Endothelial cell of umbilical vein (primary cell): ENCODE results near the gene ATP1B3. TPM values are rescaled to one million over a fixed set of nuclear protein-coding genes. Genes with fewer than 3 reads are reported as not detected.

ENCODE experiments used
- BruUV-seq: library from RNA; stranded (reverse); fragments of 400-500 nt; replicated peaks from 2 replicates; lab custom pipeline; 2021; lab: Mats Ljungman, UMichigan
- CTCF ChIA-PET: fragments of 300-600, 350-600 bp; sonication (Branson Sonifier 250); formaldehyde crosslinking; loops from one replicate; lab custom pipeline; 2021; ENCODE audit warnings: antibody characterized with exemption, inconsistent platforms; lab: Charles Lee
- POLR2A ChIA-PET: fragments of 300-600, 350-600 bp; sonication (Branson Sonifier 250); formaldehyde crosslinking; loops from one replicate; lab custom pipeline; 2021; ENCODE audit warnings: antibody characterized with exemption, inconsistent platforms; lab: Charles Lee
- DNase-seq: peaks from one replicate; pipeline ENCODE4 v3.0.0-alpha.2; 2011; ENCODE audit warnings: low read depth, low spot score
- FAIRE-seq: peaks from 2 replicates; lab custom pipeline; 2011; peaks lifted over from hg19 to GRCh38; lab: Jason Lieb, UNC
- H2AFZ ChIP-seq: 2 replicates; pipeline ENCODE4 v1.6.0; 2012; ENCODE audit warnings: low read depth, low read length, control low read depth, inconsistent platforms
- H3K27ac ChIP-seq: 2 replicates; pipeline ENCODE4 v1.5.1; 2011; ENCODE audit warnings: low read depth, mild to moderate bottlenecking, control low read depth, low read length, moderate library complexity; ENCODE audit not compliant: insufficient read depth
- H3K27me3 ChIP-seq, 2 experiments: 2 replicates each; pipeline versions ENCODE4 v1.6.0 to v1.6.1; 2011; ENCODE audit warnings: low read length in 2 of 2, mixed read lengths in 1 of 2; ENCODE audit not compliant: control insufficient read depth in 2 of 2, insufficient read depth in 2 of 2
- H3K36me3 ChIP-seq, 2 experiments: 2 replicates in 1 of 2; 3 replicates in 1 of 2; pipeline ENCODE4 v1.5.1; 2011; ENCODE audit warnings: low read length in 2 of 2, mild to moderate bottlenecking in 1 of 2, moderate library complexity in 1 of 2; ENCODE audit not compliant: control insufficient read depth in 2 of 2, insufficient read depth in 2 of 2; ENCODE audit errors: extremely low read depth in 1 of 2
- H3K4me1 ChIP-seq: 3 replicates; pipeline ENCODE4 v1.5.1; 2011; ENCODE audit warnings: mild to moderate bottlenecking, low read length; ENCODE audit not compliant: control insufficient read depth, insufficient read depth; ENCODE audit errors: extremely low read depth
- H3K4me2 ChIP-seq: 2 replicates; pipeline ENCODE4 v1.6.1; 2011; ENCODE audit warnings: low read length, control low read depth, mixed read lengths; ENCODE audit not compliant: insufficient read depth
- H3K4me3 ChIP-seq, 3 experiments: fragments of 200-600 bp in 1 of 3; sonication (generic), shearing (Covaris generic) in 1 of 3; replicated peaks in 1 of 3; 2 replicates each; pipeline ENCODE4 v1.5.1; 2011 to 2016; ENCODE audit warnings: control low read depth in 3 of 3, low read length in 3 of 3, mild to moderate bottlenecking in 2 of 3, inconsistent platforms in 1 of 3, low read depth in 1 of 3, moderate library complexity in 1 of 3; ENCODE audit not compliant: insufficient read depth in 1 of 3
- H3K79me2 ChIP-seq: 2 replicates; pipeline ENCODE4 v1.6.0; 2012; ENCODE audit warnings: low read length, inconsistent platforms; ENCODE audit not compliant: control insufficient read depth, insufficient read depth
- H3K9ac ChIP-seq: replicated peaks from 2 replicates; pipeline ENCODE3; 2011; ENCODE audit warnings: low read length, control low read depth; ENCODE audit not compliant: insufficient read depth; ENCODE audit errors: extremely low read depth
- H3K9me1 ChIP-seq: replicated peaks from 3 replicates; pipeline ENCODE4 v1.6.0; 2011; ENCODE audit warnings: mild to moderate bottlenecking, low read length; ENCODE audit not compliant: control insufficient read depth, insufficient read depth; ENCODE audit errors: extremely low read depth
- H3K9me3 ChIP-seq: replicated peaks from 2 replicates; pipeline ENCODE4 v1.5.1; 2012; ENCODE audit warnings: low read length, inconsistent platforms; ENCODE audit not compliant: control insufficient read depth, insufficient read depth
- H4K20me1 ChIP-seq: replicated peaks from 2 replicates; pipeline ENCODE3; 2011; ENCODE audit warnings: mild to moderate bottlenecking, low read length; ENCODE audit not compliant: control insufficient read depth, insufficient read depth; ENCODE audit errors: extremely low read depth
- EZH2 ChIP-seq: IDR thresholded peaks from 2 replicates; pipeline ENCODE4 v1.6.1; 2012; ENCODE audit warnings: borderline replicate concordance, low read depth, mild to moderate bottlenecking, moderate library complexity, low read length, inconsistent platforms; ENCODE audit not compliant: severe bottlenecking
- FOS ChIP-seq: IDR thresholded peaks from 2 replicates; pipeline ENCODE4 v1.6.1; 2011; ENCODE audit warnings: mild to moderate bottlenecking, low read length, moderate library complexity, borderline replicate concordance; ENCODE audit not compliant: insufficient read depth
- GATA2 ChIP-seq: IDR thresholded peaks from 2 replicates; pipeline ENCODE4 v1.7.0; 2011; ENCODE audit warnings: low read depth, mild to moderate bottlenecking, moderate library complexity, mixed read lengths, low read length; ENCODE audit not compliant: insufficient read length, insufficient read depth
- JUN ChIP-seq: IDR thresholded peaks from 2 replicates; pipeline ENCODE4 v1.6.1; 2011; ENCODE audit warnings: borderline replicate concordance, low read depth; ENCODE audit not compliant: insufficient read length, insufficient read depth
- MYC ChIP-seq: IDR thresholded peaks from one replicate; pipeline ENCODE4 v1.6.1; 2011; ENCODE audit warnings: mild to moderate bottlenecking, low read depth, low read length
- POLR2A ChIP-seq: IDR thresholded peaks from 2 replicates; pipeline ENCODE4 v1.6.1; 2012; ENCODE audit warnings: low read depth, mild to moderate bottlenecking, control low read depth, low read length
- POLR2AphosphoS5 ChIP-seq: IDR thresholded peaks from 2 replicates; pipeline ENCODE4 v1.6.1; 2012; ENCODE audit warnings: low read depth, mild to moderate bottlenecking, control low read depth, low read length, moderate library complexity; ENCODE audit not compliant: insufficient read depth
- dilution Hi-C: fragments of 300-500 bp; cut with MboI; formaldehyde crosslinking; loops from one replicate; pipeline ENCODE4 v1.15.0; 2019; ENCODE audit warnings: low sequenced_read_pairs; ENCODE audit not compliant: extremely low pct_ligation_motif_present
- intact Hi-C: fragments of 100-400 bp; cut with micrococcal nuclease; formaldehyde crosslinking; loops from one replicate; pipeline ENCODE4 v1.10.0; 2022
- polyA plus RNA-seq, 4 experiments: library from polyadenylated mRNA; depleted of rRNA in 3 of 4; stranded (reverse) in 3 of 4; unstranded in 1 of 4; fragments of >200 nt; gene quantifications; 2 replicates each; pipeline versions ENCODE4 v1.2.1 to v1.2.3, GENCODE V29; 2011 to 2012; ENCODE audit warnings: missing spikeins in 1 of 4
- total RNA-seq: library from RNA; stranded (reverse); gene quantifications from 2 replicates; pipeline ENCODE4 v1.2.3, GENCODE V29; 2021
- TF ChIP-seq, protein P1 (sequence below): IDR thresholded peaks from 2 replicates; pipeline ENCODE4 v1.6.1; 2011; ENCODE audit not compliant: insufficient read depth, insufficient read length
- TF ChIP-seq, protein P2 (sequence below), 2 donors: IDR thresholded peaks; 1 replicate in 1 of 2; 2 replicates in 1 of 2; pipeline ENCODE4 v1.5.1; 2011; ENCODE audit warnings: low read length in 2 of 2, mild to moderate bottlenecking in 2 of 2, moderate library complexity in 2 of 2, control low read depth in 1 of 2, inconsistent platforms in 1 of 2, low read depth in 1 of 2; ENCODE audit not compliant: insufficient read depth in 1 of 2; ENCODE audit errors: extremely low read depth in 1 of 2

ATP1B3 gene
- total and polyA plus RNA-seq, 2 donors (not counting 3 experiments of a cell fraction or from before 2014, with no cell fraction given): 227 to 279 TPM

DNA sequence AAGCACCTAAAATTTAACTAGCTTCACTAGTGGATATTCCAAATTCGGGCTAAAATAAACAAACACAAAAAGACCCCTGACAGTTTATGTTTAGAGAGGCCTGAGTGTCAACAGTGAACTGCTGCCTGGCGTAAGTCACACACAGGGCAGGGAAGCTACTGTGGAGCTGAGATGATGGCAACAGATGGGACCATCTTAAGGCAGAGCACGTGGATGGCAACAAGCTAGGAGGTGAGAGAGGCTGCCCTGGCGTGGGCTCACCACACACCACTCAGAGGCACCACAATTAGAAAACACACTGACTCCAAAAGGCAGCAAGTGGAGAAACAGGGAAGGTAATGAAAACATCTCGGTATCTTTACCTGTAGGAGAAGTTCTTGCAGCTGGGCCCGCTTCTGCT, 93.3 kb downstream of the ATP1B3 start:
- H3K36me3 ChIP-seq: no peaks in the 10 kb centered on the region
- no peak overlapping the region for H3K4me3 ChIP-seq
- no TSS peak for BruUV-seq
- no peaks in the 10 kb centered on the region for H3K79me2 ChIP-seq
- no peaks in the 10 kb centered on the region for H3K9me3 ChIP-seq
- no peaks in the 10 kb centered on the region for H3K27me3 ChIP-seq
- H4K20me1 ChIP-seq: no peaks in the 10 kb centered on the region
- DNase-seq: no peak
- no peak overlapping the region for H2AFZ ChIP-seq
- peak; percentile 18 for FAIRE-seq
- H3K4me2 ChIP-seq: no peak overlapping the region
- TF ChIP-seq GATA2 (no peak), EZH2 (no peak), POLR2A (no peak), JUN (no peak), POLR2AphosphoS5 (no peak)
- TF ChIP-seq, protein P1, sequence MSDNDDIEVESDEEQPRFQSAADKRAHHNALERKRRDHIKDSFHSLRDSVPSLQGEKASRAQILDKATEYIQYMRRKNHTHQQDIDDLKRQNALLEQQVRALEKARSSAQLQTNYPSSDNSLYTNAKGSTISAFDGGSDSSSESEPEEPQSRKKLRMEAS: no peak
- ChIA-PET POLR2A (no interaction called here), CTCF (interaction anchor here (1.2 to 1.3 kb wide), 2 partner anchors 94 to 310 kb away, joined by 3 read pairs; no protein-coding TSS in a partner anchor)
- H3K9me1 ChIP-seq: no peaks in the 10 kb centered on the region
- dilution Hi-C loops (no loop called here), intact Hi-C loops (no loop called here)
- H3K4me1 ChIP-seq: no peaks in the 10 kb centered on the region
- no peak overlapping the region for H3K9ac ChIP-seq
- H3K27ac ChIP-seq: no peak overlapping the region

DNA sequence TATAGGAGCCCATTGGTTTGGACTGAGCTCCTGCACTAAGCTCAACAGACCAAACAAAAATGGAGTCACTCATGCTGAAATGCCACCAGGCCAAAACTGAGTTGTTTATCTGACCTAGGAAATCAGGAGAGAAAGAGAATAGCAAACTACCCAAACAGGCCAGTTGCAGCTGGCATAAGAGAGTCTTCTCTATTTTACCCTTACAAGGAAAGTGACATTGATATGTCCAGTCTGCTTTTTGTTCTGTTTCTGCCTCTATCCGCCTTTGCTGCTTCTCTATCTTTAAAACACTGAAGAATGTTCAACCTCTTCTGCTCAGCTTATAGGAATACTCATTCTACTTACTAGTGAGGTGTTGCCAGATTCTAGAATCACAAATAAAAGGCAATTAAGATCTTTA, 95.1 kb downstream of the ATP1B3 start:
- Histone ChIP-seq H3K9me1 (no peaks in the 10 kb centered on the region), H3K4me3 (no peak overlapping the region), H3K27ac (no peak overlapping the region), H3K4me1 (no peaks in the 10 kb centered on the region), H4K20me1 (no peaks in the 10 kb centered on the region), H3K4me2 (no peak overlapping the region), H3K79me2 (no peaks in the 10 kb centered on the region), H2AFZ (no peak overlapping the region), H3K36me3 (no peaks in the 10 kb centered on the region), H3K9me3 (no peaks in the 10 kb centered on the region), H3K9ac (no peak overlapping the region), H3K27me3 (no peaks in the 10 kb centered on the region)
- FAIRE-seq (no peak), DNase-seq (no peak)
- BruUV-seq: no TSS peak
- ChIA-PET POLR2A (no interaction called here), CTCF (interaction anchor here (2.1 kb wide), 1 partner anchor 9 kb away, joined by 6 read pairs; no protein-coding TSS in a partner anchor)
- dilution Hi-C loops (no loop called here), intact Hi-C loops (no loop called here)
- TF ChIP-seq FOS (no peak), POLR2A (no peak), EZH2 (no peak), GATA2 (no peak), POLR2AphosphoS5 (no peak), MYC (no peak), JUN (no peak)
- TF ChIP-seq, protein P2, sequence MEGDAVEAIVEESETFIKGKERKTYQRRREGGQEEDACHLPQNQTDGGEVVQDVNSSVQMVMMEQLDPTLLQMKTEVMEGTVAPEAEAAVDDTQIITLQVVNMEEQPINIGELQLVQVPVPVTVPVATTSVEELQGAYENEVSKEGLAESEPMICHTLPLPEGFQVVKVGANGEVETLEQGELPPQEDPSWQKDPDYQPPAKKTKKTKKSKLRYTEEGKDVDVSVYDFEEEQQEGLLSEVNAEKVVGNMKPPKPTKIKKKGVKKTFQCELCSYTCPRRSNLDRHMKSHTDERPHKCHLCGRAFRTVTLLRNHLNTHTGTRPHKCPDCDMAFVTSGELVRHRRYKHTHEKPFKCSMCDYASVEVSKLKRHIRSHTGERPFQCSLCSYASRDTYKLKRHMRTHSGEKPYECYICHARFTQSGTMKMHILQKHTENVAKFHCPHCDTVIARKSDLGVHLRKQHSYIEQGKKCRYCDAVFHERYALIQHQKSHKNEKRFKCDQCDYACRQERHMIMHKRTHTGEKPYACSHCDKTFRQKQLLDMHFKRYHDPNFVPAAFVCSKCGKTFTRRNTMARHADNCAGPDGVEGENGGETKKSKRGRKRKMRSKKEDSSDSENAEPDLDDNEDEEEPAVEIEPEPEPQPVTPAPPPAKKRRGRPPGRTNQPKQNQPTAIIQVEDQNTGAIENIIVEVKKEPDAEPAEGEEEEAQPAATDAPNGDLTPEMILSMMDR (IDR thresholded peaks at IDR 0.05; ENCODE audit: extremely low read depth in 1 of 2, insufficient read depth in 1 of 2, low read depth in 1 of 2, low read length in 2 of 2): no peak
- TF ChIP-seq, protein P1: no peak
